ENCODE results near the gene KCNQ5. TPM values are rescaled to one million over a fixed set of nuclear protein-coding genes. Genes with fewer than 3 reads are reported as not detected.
"Not testable (repeated sequence)": the region's sequence is repeated elsewhere in the genome, so short reads cannot be mapped to it uniquely, and the experiment has no call there.

KCNQ5 gene
- polyA plus RNA-seq, 4 donors = 0.24 to 0.41 (median 0.32) TPM

- no peak for DNase-seq (ENCODE audit: low read depth in 4 of 4, low spot score in 3 of 4)
Observed at GRCh38 chr6:73216859-73217258, 595.0 kb downstream of the KCNQ5 start.

- DNase-seq (ENCODE audit: low read depth in 4 of 4, low spot score in 3 of 4) = no peak
Observed at GRCh38 chr6:73225396-73225795, 603.5 kb downstream of the KCNQ5 start, which contains the start of gene KHDC1L. Gene KHDC1L, minus strand, starts transcription at chr6:73225496. Its CDS starts 88 bp downstream, at chr6:73225408.

- DNase-seq (ENCODE audit: low read depth in 4 of 4, low spot score in 3 of 4) = no peak
Observed at GRCh38 chr6:73227606-73228255, 605.9 kb downstream of the KCNQ5 start.

GRCh38 chr6:73231986-73232391 is 610.1 kb downstream of the KCNQ5 start:
- DNase-seq (ENCODE audit: low read depth in 4 of 4, low spot score in 3 of 4) = no peak

- DNase-seq (ENCODE audit: low read depth in 4 of 4, low spot score in 3 of 4) = no peak
Observed at GRCh38 chr6:73233048-73233447, 611.2 kb downstream of the KCNQ5 start.

- not testable (repeated sequence) for DNase-seq (ENCODE audit: low read depth in 4 of 4, low spot score in 3 of 4)
Observed at GRCh38 chr6:73233971-73234370, 612.1 kb downstream of the KCNQ5 start.

DNA sequence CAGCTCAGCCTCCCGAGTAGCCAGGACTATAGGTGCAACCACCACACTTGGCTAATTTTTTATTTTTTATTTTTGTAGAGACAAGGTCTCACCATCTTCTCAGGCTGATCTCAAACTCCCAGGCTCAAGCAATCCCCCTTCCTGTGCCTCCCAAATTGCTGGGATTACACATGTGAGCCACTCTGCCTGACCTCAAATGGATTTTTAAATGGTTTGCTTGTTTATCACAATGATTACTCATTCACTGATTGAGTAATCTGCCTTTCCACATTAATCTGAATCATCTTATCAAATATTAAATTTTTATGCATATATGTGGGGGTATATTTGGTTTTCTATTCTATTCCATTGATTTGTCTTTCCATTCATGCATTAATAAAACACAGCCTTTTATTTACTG is 612.9 kb downstream of the KCNQ5 start:
- no peak for DNase-seq (ENCODE audit: low read depth in 4 of 4, low spot score in 3 of 4)

DNA sequence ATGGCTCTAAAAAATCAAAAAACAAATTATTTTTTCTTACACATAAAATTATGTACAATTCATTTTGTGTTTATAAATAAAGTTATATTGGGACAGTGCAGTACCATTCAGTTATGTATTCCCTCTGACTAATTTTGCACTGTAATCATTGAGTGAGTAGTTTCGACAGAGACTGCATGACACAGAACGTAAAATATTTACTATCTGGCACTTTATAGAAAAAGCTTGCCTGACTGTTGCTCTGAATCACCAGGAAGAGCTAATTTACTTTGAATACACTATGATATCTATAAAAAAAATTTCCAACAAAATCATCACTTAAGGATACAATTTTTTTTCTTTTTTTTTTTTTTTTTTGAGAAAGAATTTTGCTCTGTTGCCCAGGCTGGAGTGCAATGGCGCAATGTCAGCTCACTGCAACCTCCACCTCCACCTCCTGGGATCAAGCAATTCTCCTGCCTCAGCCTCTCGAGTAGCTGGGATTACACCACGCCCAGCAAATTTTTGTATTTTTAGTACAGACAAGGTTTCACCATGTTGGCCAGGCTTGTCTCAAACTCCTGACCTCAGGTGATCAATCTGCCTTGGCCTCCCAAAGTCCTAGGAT is 614.4 kb downstream of the KCNQ5 start:
- no peak for DNase-seq (ENCODE audit: low read depth in 4 of 4, low spot score in 3 of 4)

- no peak for DNase-seq (ENCODE audit: low read depth in 4 of 4, low spot score in 3 of 4)
Observed at GRCh38 chr6:73240730-73241129, 618.9 kb downstream of the KCNQ5 start.

DNA sequence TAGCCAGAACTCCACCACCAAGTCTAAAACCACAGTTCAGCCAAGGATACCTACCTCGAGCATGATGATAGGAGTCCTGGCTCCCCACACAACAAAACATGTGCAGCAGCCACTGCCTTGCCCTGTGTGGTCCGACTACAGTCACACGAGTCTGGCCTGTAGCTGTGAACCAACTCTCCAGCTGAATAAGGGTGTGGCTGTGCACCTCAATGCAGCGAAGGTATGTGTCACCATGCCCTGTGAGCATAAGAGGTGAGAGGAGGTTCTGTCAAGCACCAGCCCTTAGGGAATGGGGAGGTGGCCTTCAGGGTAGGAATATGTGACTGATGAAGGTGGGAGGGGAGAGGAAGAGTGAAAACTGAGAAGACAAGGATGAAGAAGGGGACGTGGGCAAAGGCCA is 620.1 kb downstream of the KCNQ5 start:
- DNase-seq (ENCODE audit: low read depth in 4 of 4, low spot score in 3 of 4) = no peak

Measured in right renal pelvis (tissue), 4 donors.